ENCODE data around the gene TJP3.
"Not testable (repeated sequence)": the region's sequence is repeated elsewhere in the genome, so short reads cannot be mapped to it uniquely, and the experiment has no call there.

The TJP3 gene

GRCh38 chr19:3708207-3708931 is at the start of gene TJP3:
Gene TJP3 (plus strand): TSS chr19:3708384. CDS start chr19:3728433, 20,049 bp downstream.
- no peak for DNase-seq (ENCODE audit: low read depth)

GRCh38 chr19:3658870-3659745 is 49.1 kb upstream of the TJP3 start:
- DNase-seq (ENCODE audit: low read depth), result no peak

- DNase-seq (ENCODE audit: low read depth), result no peak
Observed at GRCh38 chr19:3659746-3660112, 48.5 kb upstream of the TJP3 start.

GRCh38 chr19:3660493-3661219 is 47.5 kb upstream of the TJP3 start:
- no peak for DNase-seq (ENCODE audit: low read depth)

GRCh38 chr19:3661284-3662238 is 46.6 kb upstream of the TJP3 start:
- no peak for DNase-seq (ENCODE audit: low read depth)

GRCh38 chr19:3663838-3664237 is 44.3 kb upstream of the TJP3 start:
- no peak for DNase-seq (ENCODE audit: low read depth)

- DNase-seq (ENCODE audit: low read depth), result no peak
Observed at GRCh38 chr19:3664879-3665642, 43.1 kb upstream of the TJP3 start.

GRCh38 chr19:3665681-3666544 is 42.3 kb upstream of the TJP3 start:
- DNase-seq (ENCODE audit: low read depth), result no peak

- DNase-seq (ENCODE audit: low read depth), result not testable (repeated sequence)
Observed at GRCh38 chr19:3666545-3666856, 41.7 kb upstream of the TJP3 start.

GRCh38 chr19:3667037-3667638 is 41.0 kb upstream of the TJP3 start:
- no peak for DNase-seq (ENCODE audit: low read depth)

- DNase-seq (ENCODE audit: low read depth), result no peak
Observed at GRCh38 chr19:3667766-3668165, 40.4 kb upstream of the TJP3 start.

GRCh38 chr19:3668331-3669081 is 39.7 kb upstream of the TJP3 start:
- no peak for DNase-seq (ENCODE audit: low read depth)

GRCh38 chr19:3669082-3669946 is 38.9 kb upstream of the TJP3 start:
- DNase-seq (ENCODE audit: low read depth), result no peak

GRCh38 chr19:3669947-3670795 is 38.0 kb upstream of the TJP3 start:
- DNase-seq (ENCODE audit: low read depth), result peak; percentile 87

- peak; percentile 43 for DNase-seq (ENCODE audit: low read depth)
Observed at GRCh38 chr19:3670796-3671679, 37.1 kb upstream of the TJP3 start.
